Thoracic aorta endothelial cell (primary cell): ENCODE measurements around the gene BCOR. TPM values are rescaled to one million over a fixed set of nuclear protein-coding genes. Genes with fewer than 3 reads are reported as not detected.

Experiments used
- total RNA-seq: library from RNA; depleted of rRNA; stranded (reverse); fragments of >200 nt; gene quantifications from 2 replicates; pipeline ENCODE4 v1.2.3, GENCODE V29; 2012

Gene BCOR
- 19.5 and 21.5 TPM in 2 replicates for total RNA-seq

GRCh38 chrX:40097504-40098263, at the start of gene BCOR:
TSS of gene BCOR (minus strand) at chrX:40097958. CDS start at chrX:40077929, 20,029 bp downstream.

